Measurements from ENCODE around the gene PTPN11.
"Not testable (repeated sequence)": the region's sequence is repeated elsewhere in the genome, so short reads cannot be mapped to it uniquely, and the experiment has no call there.

The PTPN11 gene

DNA sequence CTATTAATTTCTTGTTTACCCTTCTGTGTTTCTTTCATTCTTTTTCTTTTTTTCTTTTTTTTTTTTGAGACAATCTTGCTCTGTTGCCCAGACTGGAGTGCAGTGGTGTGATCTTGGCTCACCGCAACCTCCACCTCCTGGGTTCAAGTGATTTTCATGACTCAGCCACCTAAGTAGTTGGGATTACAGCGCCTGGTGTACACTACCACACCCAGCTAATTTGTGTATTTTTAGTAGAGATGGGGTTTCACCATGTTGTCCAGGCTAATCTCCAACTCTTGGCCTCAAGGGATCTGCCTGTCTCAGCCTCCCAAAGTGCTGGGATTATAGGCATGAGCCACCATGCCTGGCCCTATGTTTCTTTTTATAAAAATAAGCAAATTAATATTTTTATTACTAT is 29.4 kb downstream of the PTPN11 start:
- not testable (repeated sequence) for DNase-seq (ENCODE audit: low read depth in 3 of 3)

DNA sequence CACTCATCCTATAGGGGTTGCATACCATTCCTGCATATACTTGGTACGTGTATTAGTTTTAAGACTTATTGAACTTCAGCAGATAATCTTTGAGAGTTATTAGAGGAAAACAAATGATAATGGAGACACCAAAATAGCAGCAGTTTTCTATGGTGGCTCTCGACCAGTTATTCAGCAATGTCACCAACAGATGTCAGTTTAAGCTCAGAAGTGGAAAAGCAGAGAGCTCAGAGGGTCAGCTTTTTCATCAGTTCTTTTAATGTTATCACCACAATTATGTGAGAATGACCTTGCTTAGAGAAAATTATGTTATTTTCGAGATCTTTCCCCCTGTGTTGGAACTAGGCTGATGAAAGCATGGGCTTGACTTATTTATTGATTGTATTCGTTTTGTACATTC is 32.0 kb downstream of the PTPN11 start:
- no peak for DNase-seq (ENCODE audit: low read depth in 3 of 3)

DNA sequence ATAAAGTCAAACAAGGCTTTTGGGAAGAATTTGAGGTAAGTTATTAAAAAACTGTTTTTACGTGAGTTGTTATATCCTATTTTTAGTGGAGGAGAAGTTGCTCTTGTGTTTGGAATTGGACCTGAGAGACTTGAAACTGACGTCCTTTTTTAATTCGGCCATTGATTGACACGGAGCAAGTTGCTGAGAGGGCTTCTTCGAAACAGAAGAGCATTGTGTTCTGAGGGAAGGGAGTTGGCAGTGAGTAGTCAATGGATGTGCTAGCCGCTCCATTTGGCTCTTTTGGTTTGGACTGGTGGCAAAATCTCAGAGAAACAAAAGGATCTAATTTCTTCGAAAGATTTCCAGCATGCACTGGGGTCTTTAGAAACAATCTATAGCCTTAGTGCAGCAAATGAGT is 37.3 kb downstream of the PTPN11 start:
- no peak for DNase-seq (ENCODE audit: low read depth in 3 of 3)

DNA sequence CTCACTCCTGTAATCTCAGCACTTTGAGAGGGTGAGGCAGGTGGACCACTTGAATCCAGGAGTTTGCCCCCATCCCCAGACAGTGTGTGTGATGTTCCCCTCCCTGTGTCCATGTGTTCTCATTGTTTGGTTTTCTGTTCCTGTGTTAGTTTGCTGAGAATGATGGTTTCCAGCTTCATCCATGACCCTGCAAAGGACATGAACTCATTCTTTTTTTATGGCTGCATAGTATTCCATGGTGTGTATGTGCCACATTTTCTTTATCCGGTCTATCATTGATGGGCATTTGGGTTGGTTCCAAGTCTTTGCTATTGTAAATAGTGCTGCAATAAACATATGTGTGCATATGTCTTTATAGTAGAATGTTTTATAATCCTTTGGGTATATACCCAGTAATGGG is 38.4 kb downstream of the PTPN11 start:
- DNase-seq (ENCODE audit: low read depth in 3 of 3) = not testable (repeated sequence)

DNA sequence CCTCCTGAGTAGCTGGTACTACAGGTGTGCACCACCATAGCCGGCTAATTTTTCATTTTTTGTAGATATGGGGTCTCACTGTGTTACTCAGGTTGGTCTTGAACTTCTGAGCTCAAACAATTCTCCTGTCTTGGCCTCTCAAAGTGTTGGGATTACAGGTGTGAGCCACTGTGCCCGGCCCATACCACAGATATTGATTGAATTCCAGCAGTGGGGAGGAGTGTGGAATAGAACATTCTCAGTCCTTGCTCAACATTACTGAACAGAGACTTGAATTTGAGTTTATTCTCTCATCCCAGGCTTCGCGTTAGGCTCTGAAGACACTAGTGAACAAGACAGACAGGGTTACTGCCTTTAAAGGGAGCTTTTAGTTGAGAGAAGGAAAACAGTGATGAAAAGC is 39.6 kb downstream of the PTPN11 start:
- no peak for DNase-seq (ENCODE audit: low read depth in 3 of 3)

DNA sequence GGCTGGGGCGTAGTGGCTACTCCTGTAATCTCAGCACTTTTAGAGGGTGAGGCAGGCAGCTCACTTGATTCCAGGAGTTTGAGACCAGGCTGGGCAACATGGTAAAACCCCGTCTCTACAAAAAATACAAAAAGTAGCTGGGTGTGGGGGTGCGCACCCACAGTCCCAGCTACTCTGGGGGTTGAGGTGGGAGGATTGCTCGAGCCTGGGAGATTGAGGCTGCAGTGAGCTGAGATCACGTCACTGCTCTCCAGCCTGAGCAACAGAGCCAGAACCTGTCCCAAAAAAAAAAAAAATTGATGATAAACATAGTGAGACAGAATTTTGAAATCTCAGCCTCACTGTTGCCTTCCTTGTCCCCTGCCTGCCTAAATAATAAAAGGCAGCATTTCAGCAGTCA is 40.0 kb downstream of the PTPN11 start:
- DNase-seq (ENCODE audit: low read depth in 3 of 3) = no peak

DNA sequence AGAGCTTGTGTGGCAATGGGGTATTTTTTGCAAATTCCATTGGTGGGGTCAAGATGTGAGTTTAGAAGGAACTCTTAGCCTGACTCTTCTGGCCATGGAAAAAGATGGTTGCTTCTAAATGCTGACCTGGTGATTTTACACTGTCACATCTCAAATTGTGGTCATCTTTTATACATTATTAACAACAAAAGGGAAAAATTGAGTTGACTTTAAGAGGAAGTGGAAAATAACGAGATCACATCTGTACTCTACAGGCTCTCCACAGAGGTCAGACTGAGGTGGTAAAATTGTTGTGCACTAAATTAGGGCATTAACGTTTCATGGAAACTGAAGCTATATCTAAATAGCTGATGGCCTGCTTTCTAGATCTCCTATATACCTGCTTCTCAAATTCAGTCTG is 44.7 kb downstream of the PTPN11 start:
- no peak for DNase-seq (ENCODE audit: low read depth in 3 of 3)

DNA sequence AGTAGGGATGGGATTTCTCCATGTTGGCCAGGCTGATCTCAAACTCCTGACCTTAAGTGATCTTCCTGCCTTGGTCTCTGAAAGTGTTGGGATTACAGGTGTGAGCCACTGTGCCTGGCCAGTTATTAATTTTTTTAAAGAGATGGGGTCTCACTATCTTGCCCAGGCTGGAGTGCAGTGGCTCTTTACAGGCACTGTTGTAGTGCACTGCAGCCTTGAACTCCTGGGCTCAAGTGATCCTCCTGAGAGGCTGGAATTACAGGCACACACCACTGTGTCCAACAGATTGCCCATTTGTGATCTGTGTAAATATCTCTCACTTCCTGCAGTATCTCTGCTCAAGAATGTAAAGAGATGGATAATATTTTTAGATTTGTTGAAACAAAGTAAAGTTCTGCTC is 45.9 kb downstream of the PTPN11 start:
- no peak for DNase-seq (ENCODE audit: low read depth in 3 of 3)

DNA sequence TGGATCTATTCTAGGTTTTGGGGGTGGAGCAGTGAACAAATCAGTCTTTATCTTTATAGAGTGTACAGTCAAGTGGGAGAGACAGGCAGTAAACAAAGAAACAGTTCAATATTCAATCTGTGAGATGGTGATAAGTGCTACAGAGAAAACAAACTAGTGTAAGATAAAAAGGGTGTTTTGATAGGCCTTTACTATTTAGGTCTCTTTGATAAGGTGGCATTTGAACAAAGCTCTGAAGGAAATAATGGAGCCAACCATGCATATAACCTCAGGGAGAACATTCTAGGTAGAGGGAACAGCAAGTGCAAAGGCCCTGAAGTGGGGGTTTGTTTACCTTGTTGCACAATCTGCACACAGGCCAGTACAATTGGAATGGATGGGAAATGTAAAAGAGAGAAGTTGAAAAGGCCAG is 47.3 kb downstream of the PTPN11 start:
- no peak for DNase-seq (ENCODE audit: low read depth in 3 of 3)

DNA sequence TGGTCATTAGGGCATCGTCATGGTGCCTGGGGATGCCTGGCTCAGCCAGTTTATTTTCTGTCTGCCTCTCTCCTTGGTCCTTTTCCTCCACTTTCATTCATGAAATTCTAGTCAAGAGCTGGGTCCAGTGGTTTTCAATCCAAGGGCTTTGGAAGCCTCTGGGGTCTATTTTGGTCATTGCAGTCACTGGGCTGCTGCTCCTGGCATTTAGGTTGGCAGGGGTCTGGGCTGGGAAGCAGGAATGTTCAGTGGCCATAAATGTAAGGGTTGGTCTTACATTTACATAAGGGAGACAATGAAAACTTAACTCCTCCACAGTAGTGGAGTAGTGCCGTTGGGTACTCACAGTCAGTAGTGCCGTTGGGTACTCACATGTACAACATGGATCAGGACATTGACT is 48.1 kb downstream of the PTPN11 start:
- DNase-seq (ENCODE audit: low read depth in 3 of 3) = no peak

DNA sequence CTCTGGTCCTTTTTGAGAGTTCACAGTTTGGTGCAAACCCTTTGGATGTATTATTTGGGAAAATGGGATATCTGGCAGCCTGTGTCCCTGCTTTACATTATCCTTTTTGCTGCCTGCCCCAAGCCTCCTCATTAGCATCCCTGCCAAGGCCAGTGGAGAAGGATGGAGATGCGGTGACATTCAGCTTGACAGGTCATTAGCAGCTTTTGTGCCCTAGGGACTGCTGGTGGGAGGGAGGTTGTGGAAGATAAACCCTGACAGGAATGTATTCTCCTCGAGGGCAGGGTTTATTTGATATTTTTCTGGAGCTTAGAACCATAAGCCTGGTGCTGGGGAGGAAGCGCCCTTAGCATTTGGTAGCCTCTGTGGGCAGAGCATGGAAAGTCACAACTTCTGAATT is 49.3 kb downstream of the PTPN11 start:
- no peak for DNase-seq (ENCODE audit: low read depth in 3 of 3)

DNA sequence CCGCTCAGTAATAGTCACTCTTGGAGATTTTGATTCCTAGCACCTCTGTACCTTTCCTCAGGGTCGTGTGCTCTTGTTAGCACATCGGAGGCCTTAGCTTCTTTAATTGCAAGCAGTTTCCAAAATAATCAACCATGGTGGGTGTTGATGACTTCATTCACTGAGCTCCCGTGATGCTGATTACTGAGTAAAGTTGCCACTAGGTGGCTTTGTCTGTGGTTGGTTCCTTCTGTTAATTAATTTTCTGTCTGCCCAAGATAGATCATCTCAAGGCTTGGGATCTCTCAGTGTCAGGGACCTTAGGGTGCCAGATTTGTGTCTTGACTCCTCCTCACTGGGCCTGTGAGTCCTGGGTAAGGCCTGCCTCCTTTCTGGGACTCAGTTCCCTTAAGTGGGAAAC is 54.3 kb downstream of the PTPN11 start:
- DNase-seq (ENCODE audit: low read depth in 3 of 3) = no peak

DNA sequence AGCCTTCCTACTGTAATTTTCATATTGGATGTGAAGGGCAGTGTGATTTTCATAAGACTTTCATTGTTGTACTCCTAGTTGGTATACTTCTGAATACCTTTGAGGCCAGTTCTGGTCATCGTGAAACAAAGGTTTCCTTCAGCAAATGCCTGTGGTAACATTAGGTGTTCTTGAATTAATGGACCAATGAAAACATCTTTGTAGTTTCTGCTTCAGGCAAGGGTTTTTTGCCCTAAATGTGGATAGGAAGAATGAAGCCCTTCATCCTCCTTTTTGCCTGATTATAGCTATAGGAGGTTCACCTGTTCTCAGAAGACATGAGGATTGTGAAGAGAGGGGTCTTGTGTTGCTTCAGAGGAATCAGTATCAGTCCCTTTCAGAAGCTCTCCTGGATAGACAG is 60.7 kb downstream of the PTPN11 start:
- DNase-seq (ENCODE audit: low read depth in 3 of 3) = no peak

DNA sequence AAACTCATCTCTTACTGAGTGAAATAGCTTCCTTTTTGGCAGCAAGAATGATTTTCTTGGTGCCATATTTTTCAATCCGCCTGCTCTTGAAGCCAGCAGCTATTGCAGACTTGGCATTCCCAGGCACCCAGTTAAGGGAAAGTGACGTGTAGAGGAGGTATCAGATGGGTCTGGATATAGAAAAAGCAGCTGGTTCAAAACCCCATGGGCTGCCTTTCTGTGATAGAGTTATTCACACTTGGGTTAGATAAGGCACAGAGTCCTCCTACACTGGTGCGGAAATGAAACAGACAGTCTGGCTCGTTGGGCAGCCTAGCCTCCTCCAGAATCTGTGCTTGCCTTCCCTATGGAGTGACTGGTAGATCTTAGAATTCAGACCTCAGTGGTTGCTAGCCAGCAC is 62.2 kb downstream of the PTPN11 start:
- no peak for DNase-seq (ENCODE audit: low read depth in 3 of 3)

DNA sequence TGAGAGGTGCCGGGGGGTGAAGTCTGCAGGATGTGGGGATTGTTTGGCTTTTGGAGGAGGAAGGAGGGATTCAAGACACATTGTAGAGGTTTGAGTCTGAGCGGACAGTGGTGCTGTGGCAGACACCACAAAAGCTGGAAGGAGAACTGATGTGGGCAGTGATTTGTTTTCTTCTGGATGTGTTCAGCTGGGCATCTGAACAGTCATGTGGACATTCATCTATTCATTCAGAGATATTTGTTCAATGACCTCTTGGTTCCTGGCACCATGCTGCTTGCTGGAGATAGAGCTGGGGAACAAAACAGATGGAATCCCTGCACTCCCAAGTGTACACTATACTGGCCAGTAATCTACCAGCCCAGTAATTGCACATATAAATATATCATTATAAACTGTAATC is 64.0 kb downstream of the PTPN11 start:
- no peak for DNase-seq (ENCODE audit: low read depth in 3 of 3)

DNA sequence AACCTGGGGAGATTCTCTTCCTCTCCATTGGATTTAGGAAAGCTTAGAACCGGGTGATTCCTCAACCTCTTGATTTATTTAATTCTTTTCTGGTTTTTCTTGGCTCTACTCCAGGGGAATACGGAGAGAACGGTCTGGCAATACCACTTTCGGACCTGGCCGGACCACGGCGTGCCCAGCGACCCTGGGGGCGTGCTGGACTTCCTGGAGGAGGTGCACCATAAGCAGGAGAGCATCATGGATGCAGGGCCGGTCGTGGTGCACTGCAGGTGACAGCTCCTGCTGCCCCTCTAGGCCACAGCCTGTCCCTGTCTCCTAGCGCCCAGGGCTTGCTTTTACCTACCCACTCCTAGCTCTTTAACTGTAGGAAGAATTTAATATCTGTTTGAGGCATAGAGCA is 67.6 kb downstream of the PTPN11 start:
- DNase-seq (ENCODE audit: low read depth in 3 of 3) = no peak

DNA sequence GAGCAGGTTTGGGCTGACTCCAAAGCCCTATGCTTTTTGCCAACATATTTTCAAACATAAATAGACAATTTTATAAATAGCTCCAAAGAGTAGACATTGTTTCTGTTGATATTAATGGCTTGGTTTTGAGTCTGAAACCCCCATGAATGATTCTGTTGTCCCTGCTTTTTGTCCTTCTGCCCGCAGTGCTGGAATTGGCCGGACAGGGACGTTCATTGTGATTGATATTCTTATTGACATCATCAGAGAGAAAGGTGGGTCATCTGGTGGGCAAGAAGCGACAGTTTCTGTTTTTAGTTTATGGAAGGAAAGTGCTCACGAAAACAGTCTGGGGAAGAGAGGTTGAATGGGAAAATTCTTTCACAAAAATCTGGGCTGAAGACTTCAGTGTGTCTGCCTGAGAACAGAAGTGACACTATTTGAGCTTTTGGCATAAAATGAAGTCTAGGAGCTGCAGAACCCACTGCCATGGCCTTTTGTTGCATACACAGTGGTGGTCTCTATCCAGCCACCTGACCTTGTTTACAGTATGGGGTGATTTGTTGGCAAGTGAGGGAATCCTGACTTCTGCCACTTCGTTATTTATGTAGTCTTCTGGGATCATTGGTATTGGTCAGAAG is 69.6 kb downstream of the PTPN11 start:
- DNase-seq (ENCODE audit: low read depth in 3 of 3) = no peak

DNA sequence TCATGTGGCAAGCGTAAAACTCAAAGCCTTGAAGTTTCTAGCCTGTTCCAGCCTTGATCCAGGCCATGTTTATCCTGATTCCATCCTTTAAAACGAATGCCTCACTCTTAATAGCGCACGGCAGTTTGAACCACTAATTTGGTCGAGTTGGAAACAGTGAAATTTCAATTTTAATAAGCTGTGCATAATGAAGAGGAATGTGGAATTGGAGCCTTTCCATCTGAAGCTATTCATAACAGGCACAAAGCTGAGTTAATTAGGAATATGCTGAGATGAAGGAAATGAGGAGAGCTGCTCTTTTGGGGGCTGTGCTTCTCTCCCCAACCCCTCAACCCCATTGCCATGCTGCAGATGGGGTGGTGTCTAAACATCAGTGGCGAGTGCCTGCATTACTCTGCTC is 70.7 kb downstream of the PTPN11 start:
- no peak for DNase-seq (ENCODE audit: low read depth in 3 of 3)

DNA sequence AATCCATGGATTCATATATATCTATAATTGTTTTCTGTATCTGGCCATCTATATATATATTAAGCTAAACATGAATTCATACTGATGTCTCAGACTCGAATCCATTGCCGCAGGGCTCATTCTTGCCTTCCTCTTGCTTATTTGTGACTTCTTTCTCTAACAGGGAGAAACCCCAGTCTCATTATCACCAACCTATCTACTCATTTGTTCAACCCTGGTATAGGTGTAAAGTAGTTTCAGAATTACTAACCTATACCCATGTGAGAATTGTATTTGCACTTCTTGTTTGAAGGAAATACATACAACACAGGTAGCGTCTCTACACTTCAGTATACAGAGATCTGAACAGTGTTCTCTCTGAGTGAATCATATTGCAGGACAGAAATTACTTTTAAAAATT is 77.7 kb downstream of the PTPN11 start:
- peak in 1 of 3 donors; percentile 8 for DNase-seq (ENCODE audit: low read depth in 3 of 3)

DNA sequence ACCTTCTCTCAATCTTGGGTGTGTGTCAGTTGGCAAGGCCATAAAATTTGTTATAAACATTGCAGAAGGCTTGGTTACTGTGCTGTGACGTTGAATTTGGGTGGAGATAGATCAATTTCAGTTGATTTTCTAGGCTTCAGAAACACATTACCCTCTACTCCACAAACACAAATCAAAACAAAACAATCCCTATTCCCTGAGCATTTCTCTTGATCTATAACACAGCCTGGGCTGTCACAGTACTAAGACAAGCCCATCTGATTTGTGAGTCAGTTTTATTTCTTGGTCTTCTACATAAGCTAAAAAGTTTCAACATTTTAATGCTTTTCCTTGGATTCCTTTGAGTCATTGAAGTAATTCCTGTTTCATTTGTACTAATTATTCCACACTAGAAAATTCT is 79.8 kb downstream of the PTPN11 start:
- no peak for DNase-seq (ENCODE audit: low read depth in 3 of 3)

DNA sequence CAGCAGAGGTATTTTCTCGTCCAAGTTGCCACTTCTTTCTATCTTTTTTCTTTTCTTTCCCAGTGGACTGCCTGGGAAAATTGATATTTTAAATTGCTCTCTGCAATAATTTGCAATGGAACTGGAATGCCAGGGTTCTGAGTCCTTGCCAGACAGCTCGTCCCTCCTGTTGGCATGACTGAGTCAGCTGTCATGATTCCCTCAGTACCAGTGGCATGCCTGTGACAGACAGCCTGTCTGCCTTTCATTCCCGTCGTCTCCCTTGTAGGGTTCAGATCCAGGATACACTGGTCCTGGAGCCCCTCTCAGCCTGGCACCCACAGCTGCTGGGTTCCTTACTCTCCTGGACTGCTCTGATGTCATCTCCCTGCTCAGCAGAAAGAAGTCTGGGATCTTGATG is 84.8 kb downstream of the PTPN11 start:
- no peak for DNase-seq (ENCODE audit: low read depth in 3 of 3)

DNA sequence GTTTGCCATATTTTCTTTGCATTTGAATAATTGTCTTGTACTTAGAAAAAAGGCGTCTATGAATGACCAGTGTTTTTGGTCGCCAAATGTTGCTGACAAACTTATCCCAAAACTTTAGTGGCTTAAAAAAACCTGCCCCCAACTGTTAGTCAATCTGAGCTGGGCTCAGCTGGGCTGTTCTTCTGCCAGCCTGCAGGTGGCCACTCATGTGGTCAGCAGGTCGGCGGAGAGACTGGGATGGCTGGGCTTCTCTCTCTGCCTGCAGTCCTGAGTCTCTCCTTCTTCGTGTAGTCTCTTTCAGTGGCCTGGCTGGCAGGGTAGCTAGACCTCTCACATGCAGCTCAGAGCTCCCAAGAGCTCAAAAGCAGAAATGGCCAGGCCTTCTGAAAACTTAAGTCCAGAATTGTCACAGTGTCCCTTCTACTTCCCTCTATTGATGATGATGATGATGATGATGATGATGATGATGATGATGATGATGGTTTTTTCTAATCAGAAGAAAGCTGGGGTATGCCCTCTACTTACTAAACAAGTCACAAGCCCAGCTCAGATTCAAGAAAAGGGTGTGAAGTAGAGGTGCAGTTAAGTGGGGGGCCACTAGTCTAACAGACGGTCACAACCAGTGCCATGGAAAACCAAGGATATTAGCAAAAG is 87.9 kb downstream of the PTPN11 start:
- no peak for DNase-seq (ENCODE audit: low read depth in 3 of 3)

DNA sequence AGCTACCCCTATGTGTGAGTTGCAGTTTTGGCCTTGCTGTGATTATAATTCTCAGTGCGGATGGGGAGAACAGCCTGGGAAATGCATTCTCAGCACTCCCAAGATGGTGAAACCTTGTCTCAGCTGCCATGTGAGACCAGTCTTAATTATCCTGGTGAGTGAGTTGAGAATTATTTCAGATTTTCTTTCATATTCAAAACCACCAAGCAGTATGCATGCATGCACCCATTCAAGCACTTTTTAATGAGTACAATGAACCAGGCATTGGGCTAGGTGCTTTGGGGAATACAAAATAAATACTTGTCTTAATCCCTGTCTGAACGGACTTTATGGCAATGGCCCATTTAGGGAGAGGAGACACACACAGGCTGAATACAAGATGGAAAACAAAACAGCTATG is 94.7 kb downstream of the PTPN11 start:
- DNase-seq (ENCODE audit: low read depth in 3 of 3) = no peak

DNA sequence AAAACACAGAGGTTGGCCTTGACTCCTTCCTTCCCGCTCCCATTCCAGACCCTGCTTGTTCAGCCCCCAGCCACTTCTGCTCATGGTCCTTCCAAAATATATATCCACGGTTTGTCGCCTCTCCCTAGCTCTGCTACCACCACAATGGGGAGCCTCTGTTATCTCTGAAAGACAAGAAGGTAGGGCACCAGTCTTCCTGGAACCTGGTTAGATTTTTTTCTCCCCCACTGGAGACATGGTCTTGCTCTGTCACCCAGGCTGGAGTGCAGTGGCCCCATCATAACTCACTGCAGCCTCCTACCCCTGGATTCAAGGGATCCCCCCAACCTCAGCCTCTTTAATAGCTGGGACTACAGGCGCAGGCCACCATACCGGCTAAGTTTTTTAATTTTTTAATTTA is 95.7 kb downstream of the PTPN11 start:
- DNase-seq (ENCODE audit: low read depth in 3 of 3) = no peak

Data from stimulated activated CD4-positive, alpha-beta T cell treated with anti-CD3 and anti-CD28 coated beads, TNF-alpha, amount 100 ng/mL, for 48 hours (primary cell).